ENCODE results near the gene SMARCC2.
"Not testable (repeated sequence)": the region's sequence is repeated elsewhere in the genome, so short reads cannot be mapped to it uniquely, and the experiment has no call there.

Gene SMARCC2

GRCh38 chr12:56212361-56212760 is 23.1 kb upstream of the SMARCC2 start:
- H3K4me3 ChIP-seq (ENCODE audit: low read depth, low read length) = no peak overlapping the region

- no peak overlapping the region for H3K4me3 ChIP-seq (ENCODE audit: low read depth, low read length)
These were observed 18.7 kb upstream of the SMARCC2 start for GRCh38 chr12:56208006-56208405.

- H3K4me3 ChIP-seq (ENCODE audit: low read depth, low read length) = no peak overlapping the region
These were observed 17.3 kb upstream of the SMARCC2 start for GRCh38 chr12:56206452-56207166.

GRCh38 chr12:56205445-56205844 is 16.2 kb upstream of the SMARCC2 start:
- no peak overlapping the region for H3K4me3 ChIP-seq (ENCODE audit: low read depth, low read length)

GRCh38 chr12:56204275-56204674 is 15.0 kb upstream of the SMARCC2 start:
- no peak overlapping the region for H3K4me3 ChIP-seq (ENCODE audit: low read depth, low read length)

GRCh38 chr12:56202838-56203237 is 13.6 kb upstream of the SMARCC2 start:
- H3K4me3 ChIP-seq (ENCODE audit: low read depth, low read length) = no peak overlapping the region

GRCh38 chr12:56202366-56202765 is 13.1 kb upstream of the SMARCC2 start:
- no peak overlapping the region for H3K4me3 ChIP-seq (ENCODE audit: low read depth, low read length)

- H3K4me3 ChIP-seq (ENCODE audit: low read depth, low read length) = no peak overlapping the region
These were observed 9.6 kb upstream of the SMARCC2 start for GRCh38 chr12:56198836-56199235.

GRCh38 chr12:56197921-56198635 is 8.8 kb upstream of the SMARCC2 start:
- H3K4me3 ChIP-seq (ENCODE audit: low read depth, low read length) = no peak overlapping the region

GRCh38 chr12:56196818-56197550 is 7.7 kb upstream of the SMARCC2 start:
- H3K4me3 ChIP-seq (ENCODE audit: low read depth, low read length) = not testable (repeated sequence)

- no peak overlapping the region for H3K4me3 ChIP-seq (ENCODE audit: low read depth, low read length)
These were observed 3.8 kb upstream of the SMARCC2 start for GRCh38 chr12:56193025-56193578.

- no peak overlapping the region for H3K4me3 ChIP-seq (ENCODE audit: low read depth, low read length)
These were observed 3.3 kb upstream of the SMARCC2 start for GRCh38 chr12:56192582-56192981.

GRCh38 chr12:56190695-56191155 is 1.4 kb upstream of the SMARCC2 start:
- H3K4me3 ChIP-seq (ENCODE audit: low read depth, low read length) = peak overlapping the region; percentile 72

- peak overlapping the region; percentile 72 for H3K4me3 ChIP-seq (ENCODE audit: low read depth, low read length)
These were observed 823 bp upstream of the SMARCC2 start for GRCh38 chr12:56189918-56190694.

- H3K4me3 ChIP-seq (ENCODE audit: low read depth, low read length) = peak overlapping the region; percentile 94
These were observed 545 bp downstream of the SMARCC2 start for GRCh38 chr12:56188778-56189098.

- H3K4me3 ChIP-seq (ENCODE audit: low read depth, low read length) = peak overlapping the region; percentile 94
These were observed 1.0 kb downstream of the SMARCC2 start for GRCh38 chr12:56188131-56188777.

- no peak overlapping the region for H3K4me3 ChIP-seq (ENCODE audit: low read depth, low read length)
These were observed 2.3 kb downstream of the SMARCC2 start for GRCh38 chr12:56186957-56187356.

- H3K4me3 ChIP-seq (ENCODE audit: low read depth, low read length) = no peak overlapping the region
These were observed 10.9 kb downstream of the SMARCC2 start for GRCh38 chr12:56178347-56178746.

- no peak overlapping the region for H3K4me3 ChIP-seq (ENCODE audit: low read depth, low read length)
These were observed 16.4 kb downstream of the SMARCC2 start for GRCh38 chr12:56172839-56173238.

GRCh38 chr12:56169229-56169759 is 20.0 kb downstream of the SMARCC2 start:
- no peak overlapping the region for H3K4me3 ChIP-seq (ENCODE audit: low read depth, low read length)
